Esophagus squamous epithelium (tissue), 5 donors: Measurements from ENCODE around the gene SLC9C2. TPM values are rescaled to one million over a fixed set of nuclear protein-coding genes. Genes with fewer than 3 reads are reported as not detected.
"Not testable (repeated sequence)": the region's sequence is repeated elsewhere in the genome, so short reads cannot be mapped to it uniquely, and the experiment has no call there.

Source experiments
- DNase-seq: peaks from one replicate; lab custom pipeline; 2025; lab: John Stamatoyannopoulos, UW
- H3K27ac ChIP-seq, 4 donors: fragments of 200-600 bp; sonication (generic); one replicate each; pipeline ENCODE4 v1.5.1; 2016 to 2019; ENCODE audit warnings: mild to moderate bottlenecking in 1 of 4
- H3K27me3 ChIP-seq, 4 donors: fragments of 200-600 bp; sonication (generic); 1 replicate in 3 of 4; 2 replicates in 1 of 4; pipeline versions ENCODE4 v1.5.1 to v1.6.0; 2017 to 2021; ENCODE audit warnings: antibody characterized with exemption in 1 of 4
- H3K36me3 ChIP-seq, 3 donors: fragments of 200-600 bp; sonication (generic); one replicate each; pipeline ENCODE4 v1.5.1; 2016 to 2019
- H3K4me1 ChIP-seq, 3 donors: fragments of 200-600 bp; sonication (generic); one replicate each; pipeline ENCODE4 v1.5.1; 2017 to 2019
- H3K4me3 ChIP-seq, 4 donors: fragments of 200-600 bp; sonication (generic); 1 replicate in 3 of 4; 2 replicates in 1 of 4; pipeline ENCODE4 v1.5.1; 2016 to 2019; ENCODE audit warnings: mild to moderate bottlenecking in 2 of 4, moderate library complexity in 1 of 4
- H3K9me3 ChIP-seq, 3 donors: fragments of 200-600 bp; sonication (generic); one replicate each; pipeline ENCODE4 v1.5.1; 2016 to 2019
- CTCF ChIP-seq, 6 experiments: fragments of 450-650 bp in 4 of 6; fragments of 200-600 bp in 2 of 6; sonication (generic) in 2 of 6; IDR thresholded peaks; one replicate each; pipeline ENCODE4 v1.5.1; 2016 to 2019; ENCODE audit warnings: antibody characterized with exemption in 6 of 6, mild to moderate bottlenecking in 4 of 6, moderate library complexity in 4 of 6
- POLR2A ChIP-seq, 4 donors: fragments of 450-650 bp; IDR thresholded peaks; one replicate each; pipeline ENCODE4 v1.6.1; 2017; ENCODE audit warnings: antibody characterized with exemption in 4 of 4, mild to moderate bottlenecking in 4 of 4, moderate library complexity in 3 of 4
- WGBS, 2 donors: methylation state at CpG; one replicate each; pipeline ENCODE4 v1.1.5; 2018; 5-methylcytosine and 5-hydroxymethylcytosine counted together
- intact Hi-C: fragments of 100-400 bp; cut with DNase I; formaldehyde crosslinking; loops from one replicate; pipeline ENCODE4 v1.15.0; 2022
- total RNA-seq, 4 donors: library from RNA; depleted of rRNA; stranded (reverse); fragments of >200 nt; gene quantifications; one replicate each; pipeline ENCODE4 v1.1.0, GENCODE V29; 2016
- donor health status: DM: yes; HTN: yes; CAD: no.

Gene SLC9C2
- total RNA-seq, 4 donors from 2014 or later: not detected

DNA sequence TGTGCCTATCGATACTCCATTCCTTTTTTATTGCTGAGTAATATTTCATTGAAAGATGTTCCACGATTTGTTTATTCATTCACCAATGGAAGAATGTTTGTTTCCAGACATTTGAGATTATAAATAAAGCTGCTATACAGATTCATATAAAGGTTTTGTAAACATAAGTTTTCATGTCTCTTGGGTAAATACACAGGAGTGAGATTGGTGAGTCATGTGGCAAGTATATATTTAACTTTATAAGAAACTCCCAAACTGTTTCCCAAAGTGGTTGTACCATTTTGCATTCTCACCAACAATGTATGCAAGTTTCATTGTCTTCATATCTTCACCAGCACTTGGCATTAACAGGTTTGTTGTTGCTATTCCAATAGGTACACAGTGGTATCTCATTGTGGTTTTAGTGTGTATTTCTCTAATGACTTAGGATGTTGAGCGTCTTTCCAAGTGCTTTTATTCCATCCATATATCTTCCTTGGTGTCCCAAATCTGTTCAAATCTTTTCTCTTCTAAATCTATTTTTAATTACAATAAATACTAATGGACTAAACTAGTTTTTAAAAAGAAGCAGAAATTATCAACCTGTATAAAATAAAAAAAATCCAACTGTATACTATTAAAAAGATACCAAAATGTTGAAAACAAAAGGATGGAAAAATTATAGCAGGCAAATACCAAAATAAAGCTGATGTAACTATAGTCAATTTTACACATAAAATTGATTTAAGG, 6.6 kb downstream of the SLC9C2 start:
- intact Hi-C loops: no loop called here
- no peak for DNase-seq
- Histone ChIP-seq H3K27ac (no peak overlapping the region), H3K27me3 (peaks cover 0 to 5% (median 0%) of the 10 kb centered on the region in 4 donors), H3K4me1 (no peaks in the 10 kb centered on the region), H3K4me3 (no peak overlapping the region), H3K9me3 (no peaks in the 10 kb centered on the region), H3K36me3 (no peaks in the 10 kb centered on the region)
- WGBS, 2 donors: 83 to 92% methylated on average over 3 of the region's 3 CpGs
- TF ChIP-seq CTCF (IDR thresholded peaks at IDR 0.05): no peak
- no peak for TF ChIP-seq POLR2A (IDR thresholded peaks at IDR 0.05)

DNA sequence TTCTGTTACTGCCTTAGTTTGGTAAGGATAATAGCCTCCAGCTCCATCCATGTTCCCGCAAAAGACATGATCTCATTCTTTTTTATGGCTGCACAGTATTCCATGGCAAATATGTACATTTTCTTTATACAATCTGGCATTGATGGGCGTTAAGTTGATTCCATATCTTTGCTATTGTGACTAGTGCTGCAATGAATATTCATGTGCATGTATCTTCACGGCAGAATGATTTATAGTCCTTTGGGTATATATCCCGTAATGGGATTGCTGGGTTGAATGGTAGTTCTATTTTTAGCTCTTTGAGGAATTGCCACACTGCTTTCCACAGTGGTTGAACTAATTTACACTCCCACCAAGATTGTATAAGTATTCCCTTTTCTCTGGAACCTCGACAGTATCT, 11.7 kb downstream of the SLC9C2 start:
- intact Hi-C loops, H3K27ac ChIP-seq, H3K36me3 ChIP-seq, H3K4me3 ChIP-seq, DNase-seq, H3K9me3 ChIP-seq, H3K4me1 ChIP-seq, H3K27me3 ChIP-seq: not testable (repeated sequence)
- WGBS, 2 donors: 83 to 85% methylated on average over 5 of the region's 5 CpGs

GRCh38 chr1:173590557-173590956, 12.3 kb downstream of the SLC9C2 start:
- intact Hi-C loops: no loop called here
- Histone ChIP-seq H3K27ac (no peak overlapping the region), H3K4me1 (no peaks in the 10 kb centered on the region), H3K9me3 (no peaks in the 10 kb centered on the region), H3K4me3 (no peak overlapping the region), H3K36me3 (no peaks in the 10 kb centered on the region), H3K27me3 (peaks cover 0 to 5% (median 0%) of the 10 kb centered on the region in 4 donors)
- TF ChIP-seq CTCF (IDR thresholded peaks at IDR 0.05) (no peak), POLR2A (IDR thresholded peaks at IDR 0.05) (no peak)
- no peak for DNase-seq
- WGBS, 2 donors: 36 to 55% methylated on average over 1 of the region's 1 CpG

GRCh38 chr1:173581383-173582079, 21.3 kb downstream of the SLC9C2 start:
- DNase-seq: no peak
- Histone ChIP-seq H3K4me1 (no peaks in the 10 kb centered on the region), H3K27ac (no peak overlapping the region), H3K36me3 (no peaks in the 10 kb centered on the region), H3K27me3 (peaks cover 0 to 4% (median 0%) of the 10 kb centered on the region in 4 donors), H3K4me3 (no peak overlapping the region), H3K9me3 (no peaks in the 10 kb centered on the region)
- WGBS, 2 donors: 30 to 43% methylated on average over 1 of the region's 1 CpG
- TF ChIP-seq POLR2A (IDR thresholded peaks at IDR 0.05) (no peak), CTCF (IDR thresholded peaks at IDR 0.05) (no peak)
- intact Hi-C loops: no loop called here

DNA sequence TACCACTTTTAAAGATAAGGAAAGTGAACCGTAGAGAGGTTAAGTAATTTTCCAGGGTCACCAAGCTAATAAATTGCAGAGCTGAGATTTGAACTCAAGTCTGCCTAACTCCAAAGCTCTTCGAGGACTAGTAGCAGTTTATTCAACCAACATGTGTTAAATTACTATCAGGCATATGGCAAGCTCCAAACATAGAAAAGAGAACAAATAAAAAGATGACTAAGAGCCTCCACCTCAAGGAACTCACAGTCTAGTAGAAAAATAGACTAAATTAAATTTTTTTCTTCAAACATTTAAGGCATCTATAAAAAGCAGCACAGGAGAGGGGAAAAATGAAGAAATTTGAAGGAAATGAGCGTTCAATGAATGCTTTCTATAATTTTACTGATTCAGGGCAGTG, 22.2 kb downstream of the SLC9C2 start:
- no peak overlapping the region for H3K27ac ChIP-seq
- peaks cover 0 to 4% (median 0%) of the 10 kb centered on the region in 4 donors for H3K27me3 ChIP-seq
- DNase-seq: no peak
- intact Hi-C loops: no loop called here
- no peaks in the 10 kb centered on the region for H3K9me3 ChIP-seq
- 74 to 79% methylated on average over 3 of the region's 3 CpGs for WGBS, 2 donors
- TF ChIP-seq POLR2A (IDR thresholded peaks at IDR 0.05) (no peak), CTCF (IDR thresholded peaks at IDR 0.05) (no peak)
- no peaks in the 10 kb centered on the region for H3K36me3 ChIP-seq
- no peak overlapping the region for H3K4me3 ChIP-seq
- no peaks in the 10 kb centered on the region for H3K4me1 ChIP-seq
